Motor neuron (in vitro differentiated cells): ENCODE measurements around the gene FAM180A. TPM values are rescaled to one million over a fixed set of nuclear protein-coding genes. Genes with fewer than 3 reads are reported as not detected.
"Not testable (repeated sequence)": the region's sequence is repeated elsewhere in the genome, so short reads cannot be mapped to it uniquely, and the experiment has no call there.

Source experiments
- ATAC-seq, 8 experiments: fragments of 200-7000 bp; cut with Tn5 transposase; replicated peaks in 6 of 8; 2 replicates each; pipeline ENCODE4 v1.8.0; 2021; ENCODE audit warnings: mild to moderate bottlenecking in 8 of 8, moderate library complexity in 8 of 8
- H3K27ac ChIP-seq, 2 donors: fragments of 250-450 bp; sonication (Bioruptor Pico); 2 replicates each; pipeline ENCODE4 v1.9.0; 2021; ENCODE audit warnings: antibody characterized with exemption in 2 of 2, mild to moderate bottlenecking in 2 of 2, moderate library complexity in 1 of 2
- H3K4me1 ChIP-seq, 2 donors: fragments of 250-450 bp; sonication (Bioruptor Pico); replicated peaks in 1 of 2; 2 replicates each; pipeline ENCODE4 v1.6.1; 2021; ENCODE audit warnings: antibody characterized with exemption in 2 of 2, mild to moderate bottlenecking in 2 of 2, moderate library complexity in 1 of 2
- H3K4me3 ChIP-seq, 5 donors: fragments of 250-450 bp; sonication (Bioruptor Pico); 2 replicates each; pipeline ENCODE4 v1.9.0; 2021; ENCODE audit warnings: antibody characterized with exemption in 5 of 5, mild to moderate bottlenecking in 5 of 5, moderate library complexity in 4 of 5
- WGBS, 10 experiments: fragments of 450-650 bp; shearing (Covaris generic); methylation state at CpG; one replicate each; pipeline ENCODE4 v1.0.0; 2022; 5-methylcytosine and 5-hydroxymethylcytosine counted together
- in situ Hi-C, 9 experiments: fragments of 400-800 bp; cut with MboI; loops; one replicate each; pipeline ENCODE4 v1.15.0; 2021; ENCODE audit warnings: low sequenced_read_pairs in 9 of 9, low pct_unique_long_range_greater_than_20kb in 2 of 9; ENCODE audit not compliant: unreplicated experiment in 9 of 9
- total RNA-seq, 8 experiments: library from RNA; unstranded; fragments of 300-600 nt; gene quantifications; 2 replicates each; pipeline versions ENCODE4 v1.2.3 to v1.2.4, GENCODE V29; 2022

FAM180A gene
- total RNA-seq, 8 experiments from 2014 or later: 0.13 to 11.3 (median 0.30) TPM; not detected in 4

DNA sequence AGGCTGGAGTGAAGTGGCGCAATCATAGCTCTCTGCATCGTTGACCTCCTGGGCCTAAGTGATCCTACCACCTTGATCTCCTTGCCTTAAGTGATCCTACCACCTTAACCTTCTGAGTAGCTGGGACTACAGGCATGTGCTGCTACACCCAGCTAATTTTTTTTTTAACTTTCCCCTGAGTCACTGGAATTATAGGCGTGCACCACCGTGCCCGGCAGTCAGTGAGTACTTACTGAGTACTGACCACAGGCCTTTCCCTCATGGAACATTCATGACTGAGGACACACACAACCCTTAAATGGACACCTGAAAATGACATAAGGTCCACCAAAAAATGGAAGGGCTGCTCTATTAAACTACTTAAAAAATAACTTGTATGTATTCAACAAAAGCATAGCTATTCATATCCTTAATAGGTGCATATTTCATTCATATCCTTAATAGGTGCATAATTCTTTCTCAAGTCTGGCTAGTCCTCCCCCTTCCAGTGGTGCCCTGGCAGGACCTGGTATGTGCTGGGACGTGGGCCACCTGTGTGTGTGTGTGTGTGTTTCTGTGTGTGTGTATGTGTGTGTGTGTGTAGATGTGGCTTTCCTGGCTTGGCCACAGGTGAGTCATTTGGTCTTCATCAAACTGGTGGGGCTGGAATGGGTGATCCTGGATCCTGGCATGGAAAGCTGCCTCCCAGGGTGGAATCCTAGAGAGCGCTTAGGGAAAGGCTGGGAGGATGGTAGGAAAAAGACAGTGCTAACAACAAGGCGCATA is 3.5 kb downstream of the FAM180A start:
- no peaks in the 10 kb centered on the region for H3K4me1 ChIP-seq
- 0 to 100% (median 60%) methylated on average over 1 to 6 of the region's 8 CpGs; no CpG with 5 or more reads in 2 of the 10 experiments for WGBS, 10 experiments
- H3K4me3 ChIP-seq: no peak overlapping the region
- H3K27ac ChIP-seq: no peak overlapping the region
- peak in 3 of 8 experiments; percentile 56 to 71 (median 61) for ATAC-seq
- in situ Hi-C loops: no loop called here

GRCh38 chr7:135743907-135744731 is 4.5 kb downstream of the FAM180A start:
- in situ Hi-C loops: no loop called here

DNA sequence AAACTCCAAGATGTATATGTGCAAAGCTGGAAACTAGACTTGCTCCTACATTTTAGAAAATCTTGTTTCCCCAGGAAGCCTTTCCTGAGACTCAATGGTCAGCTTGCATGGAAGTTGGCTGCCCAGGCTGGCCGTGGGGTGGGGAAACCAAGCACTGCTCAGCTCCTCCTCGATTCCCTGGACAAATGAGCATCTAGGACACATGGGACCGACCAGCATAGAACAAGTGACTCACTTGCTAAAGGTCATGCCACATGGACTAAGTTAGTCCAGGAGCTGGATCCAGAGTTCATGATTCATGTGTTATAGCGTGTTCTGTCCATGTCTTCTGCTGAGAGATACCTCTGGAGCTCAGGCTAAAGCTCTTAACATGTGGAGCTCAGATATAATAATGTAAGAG is 6.2 kb downstream of the FAM180A start:
- H3K4me1 ChIP-seq: no peaks in the 10 kb centered on the region
- WGBS, 10 experiments: 6 to 90% (median 71%) methylated on average over 2 to 4 of the region's 4 CpGs; no CpG with 5 or more reads in 5 of the 10 experiments
- H3K27ac ChIP-seq: no peak overlapping the region
- H3K4me3 ChIP-seq: no peak overlapping the region
- peak in 1 of 8 experiments; percentile 1 for ATAC-seq
- in situ Hi-C loops: no loop called here

More at GRCh38 chr7:135743907-135744731, 4.5 kb downstream of the FAM180A start:
- 19 to 89% (median 71%) methylated on average over 2 to 7 of the region's 14 CpGs for whole genome bisulfite sequencing, 10 experiments
- peak in 1 of 8 experiments; percentile 1 for ATAC-seq
- Histone ChIP-seq H3K27ac (no peak overlapping the region), H3K4me1 (no peaks in the 10 kb centered on the region), H3K4me3 (no peak overlapping the region)

GRCh38 chr7:135741905-135742304 is 6.7 kb downstream of the FAM180A start:
- H3K27ac ChIP-seq: no peak overlapping the region
- in situ Hi-C loops: no loop called here

DNA sequence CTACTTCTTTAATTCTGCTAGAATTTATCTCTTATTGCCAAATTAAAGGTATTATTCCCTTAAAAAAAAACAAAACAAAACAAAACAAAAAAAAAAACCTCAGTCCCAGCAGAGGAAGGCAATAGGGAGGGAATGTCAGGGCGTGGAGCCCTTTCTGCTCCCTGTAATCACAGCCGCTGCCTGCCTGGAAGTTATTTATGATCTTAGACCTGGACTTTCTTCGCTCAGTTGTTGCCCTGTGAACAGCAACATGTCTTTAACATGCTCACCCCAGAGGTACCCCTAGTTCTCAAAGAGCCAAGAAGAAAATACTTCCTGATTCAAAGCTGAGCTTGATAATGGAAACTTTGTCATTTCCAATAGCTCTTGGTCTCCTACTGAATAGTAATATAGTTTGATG is 7.7 kb downstream of the FAM180A start:
- in situ Hi-C loops: no loop called here
- H3K4me1 ChIP-seq: no peaks in the 10 kb centered on the region
- no peak overlapping the region for H3K27ac ChIP-seq
- 67 to 96% (median 80%) methylated on average over 1 to 3 of the region's 3 CpGs; no CpG with 5 or more reads in 2 of the 10 experiments for WGBS, 10 experiments
- no peak overlapping the region for H3K4me3 ChIP-seq
- no peak for ATAC-seq

More at GRCh38 chr7:135741905-135742304, 6.7 kb downstream of the FAM180A start:
- Histone ChIP-seq H3K4me3 (no peak overlapping the region), H3K4me1 (no peaks in the 10 kb centered on the region)
- no peak for ATAC-seq
- WGBS, 10 experiments: 42 to 65% methylated on average over 2 of the region's 2 CpGs; no CpG with 5 or more reads in 8 of the 10 experiments

- H3K27ac ChIP-seq, H3K4me3 ChIP-seq, H3K4me1 ChIP-seq, in situ Hi-C loops, ATAC-seq: not testable (repeated sequence)
- WGBS, 10 experiments: 92 to 100% (median 97%) methylated on average over 1 to 7 of the region's 10 CpGs; no CpG with 5 or more reads in 2 of the 10 experiments
Measured at GRCh38 chr7:135737306-135737647, 11.3 kb downstream of the FAM180A start.

GRCh38 chr7:135736586-135737305 is 11.9 kb downstream of the FAM180A start:
- WGBS, 10 experiments: 43 to 100% (median 93%) methylated on average over 1 to 4 of the region's 6 CpGs; no CpG with 5 or more reads in 3 of the 10 experiments
- in situ Hi-C loops: no loop called here
- Histone ChIP-seq H3K4me1 (no peaks in the 10 kb centered on the region), H3K27ac (no peak overlapping the region), H3K4me3 (no peak overlapping the region)
- ATAC-seq: no peak

- Histone ChIP-seq H3K4me1 (no peaks in the 10 kb centered on the region), H3K4me3 (no peak overlapping the region), H3K27ac (no peak overlapping the region)
- WGBS, 10 experiments: 83 to 100% (median 100%) methylated on average over 1 of the region's 1 CpG; no CpG with 5 or more reads in 5 of the 10 experiments
- in situ Hi-C loops: no loop called here
- no peak for ATAC-seq
Measured at GRCh38 chr7:135734343-135734689, 14.3 kb downstream of the FAM180A start.

- ATAC-seq: no peak
- H3K4me3 ChIP-seq: no peak overlapping the region
- no peaks in the 10 kb centered on the region for H3K4me1 ChIP-seq
- no peak overlapping the region for H3K27ac ChIP-seq
- 72 to 96% (median 85%) methylated on average over 1 to 15 of the region's 21 CpGs; no CpG with 5 or more reads in 1 of the 10 experiments for WGBS, 10 experiments
- in situ Hi-C loops: no loop called here
Measured at GRCh38 chr7:135733603-135734342, 14.8 kb downstream of the FAM180A start.

DNA sequence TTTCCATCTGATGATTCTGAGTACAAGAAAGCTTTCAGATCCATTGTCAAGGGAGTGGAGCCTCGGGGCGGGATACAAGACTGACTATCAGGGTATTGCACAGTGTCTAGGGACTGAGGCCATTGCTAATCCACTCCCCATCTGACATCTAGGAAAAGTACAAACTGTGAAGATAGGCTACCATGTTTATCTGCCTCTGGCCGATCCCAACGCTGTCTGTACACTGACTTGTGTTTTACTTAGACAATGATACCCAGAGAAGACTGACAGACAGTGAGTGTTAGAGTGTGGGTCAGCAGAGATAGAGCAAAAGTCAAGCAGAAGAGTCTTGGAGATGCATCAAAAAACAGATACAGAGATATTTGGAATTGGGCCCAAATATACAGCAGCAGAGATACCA is 17.5 kb downstream of the FAM180A start:
- Histone ChIP-seq H3K4me1 (no peaks in the 10 kb centered on the region), H3K4me3 (no peak overlapping the region), H3K27ac (no peak overlapping the region)
- no peak for ATAC-seq
- 50 to 100% (median 92%) methylated on average over 1 to 4 of the region's 4 CpGs; no CpG with 5 or more reads in 1 of the 10 experiments for WGBS, 10 experiments
- in situ Hi-C loops: no loop called here

- H3K27ac ChIP-seq: no peak overlapping the region
- H3K4me3 ChIP-seq: no peak overlapping the region
- in situ Hi-C loops: no loop called here
- ATAC-seq: no peak
- WGBS, 10 experiments: 0 to 100% (median 85%) methylated on average over 1 to 5 of the region's 5 CpGs
- H3K4me1 ChIP-seq: no peaks in the 10 kb centered on the region
Measured at GRCh38 chr7:135729230-135729629, 19.4 kb downstream of the FAM180A start.

DNA sequence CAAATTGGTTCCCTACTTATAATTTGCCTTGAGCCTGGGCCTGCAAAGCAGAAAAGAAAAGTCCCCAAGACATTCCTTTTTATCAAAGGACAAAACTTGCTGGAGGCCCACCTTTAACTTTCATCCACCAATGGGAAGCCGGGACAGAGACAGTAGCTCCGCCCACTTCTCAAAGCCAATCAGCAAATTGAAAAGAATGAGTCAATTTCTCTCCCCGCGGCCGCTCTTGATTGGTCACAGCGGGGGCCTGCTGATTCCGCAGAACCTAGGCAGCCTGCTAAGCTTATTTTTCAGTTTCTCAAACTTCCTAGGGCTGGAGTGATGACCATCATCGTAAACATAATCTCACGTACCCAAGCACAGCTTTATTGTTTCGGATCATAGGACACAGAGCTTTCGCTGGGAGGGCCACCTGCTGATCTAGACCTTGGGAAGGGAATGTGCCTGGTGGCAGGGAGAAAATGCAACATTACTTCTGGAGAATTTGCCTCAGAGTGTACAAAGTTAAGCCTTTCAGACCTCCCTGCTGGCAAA is 20.4 kb downstream of the FAM180A start, which contains the start of gene SLC13A4:
Gene SLC13A4, minus strand, starts transcription at position 51 of the 534 bp plus-strand sequence. CDS start 690 bp downstream, outside the sequence.
- no peak for ATAC-seq
- WGBS, 10 experiments: 57 to 82% (median 64%) methylated on average over 2 to 8 of the region's 11 CpGs; no CpG with 5 or more reads in 5 of the 10 experiments
- in situ Hi-C loops: no loop called here
- Histone ChIP-seq H3K4me1 (no peaks in the 10 kb centered on the region), H3K27ac (no peak within 1 kb of the TSS), H3K4me3 (no peak within 1 kb of the TSS)
